Myometrial cell (primary cell): ENCODE data around the gene BCAS1. TPM values are rescaled to one million over a fixed set of nuclear protein-coding genes. Genes with fewer than 3 reads are reported as not detected.

Experiments
- total RNA-seq: library from RNA; depleted of rRNA; stranded (reverse); fragments of >200 nt; gene quantifications from 2 replicates; pipeline ENCODE4 v1.2.3, GENCODE V29; 2015

The BCAS1 gene, protein sequence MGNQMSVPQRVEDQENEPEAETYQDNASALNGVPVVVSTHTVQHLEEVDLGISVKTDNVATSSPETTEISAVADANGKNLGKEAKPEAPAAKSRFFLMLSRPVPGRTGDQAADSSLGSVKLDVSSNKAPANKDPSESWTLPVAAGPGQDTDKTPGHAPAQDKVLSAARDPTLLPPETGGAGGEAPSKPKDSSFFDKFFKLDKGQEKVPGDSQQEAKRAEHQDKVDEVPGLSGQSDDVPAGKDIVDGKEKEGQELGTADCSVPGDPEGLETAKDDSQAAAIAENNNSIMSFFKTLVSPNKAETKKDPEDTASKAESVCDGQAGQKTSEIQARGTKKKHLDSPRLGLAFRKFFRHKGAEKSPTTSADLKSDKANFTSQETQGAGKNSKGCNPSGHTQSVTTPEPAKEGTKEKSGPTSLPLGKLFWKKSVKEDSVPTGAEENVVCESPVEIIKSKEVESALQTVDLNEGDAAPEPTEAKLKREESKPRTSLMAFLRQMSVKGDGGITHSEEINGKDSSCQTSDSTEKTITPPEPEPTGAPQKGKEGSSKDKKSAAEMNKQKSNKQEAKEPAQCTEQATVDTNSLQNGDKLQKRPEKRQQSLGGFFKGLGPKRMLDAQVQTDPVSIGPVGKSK
- not detected in 2 replicates for total RNA-seq

DNA sequence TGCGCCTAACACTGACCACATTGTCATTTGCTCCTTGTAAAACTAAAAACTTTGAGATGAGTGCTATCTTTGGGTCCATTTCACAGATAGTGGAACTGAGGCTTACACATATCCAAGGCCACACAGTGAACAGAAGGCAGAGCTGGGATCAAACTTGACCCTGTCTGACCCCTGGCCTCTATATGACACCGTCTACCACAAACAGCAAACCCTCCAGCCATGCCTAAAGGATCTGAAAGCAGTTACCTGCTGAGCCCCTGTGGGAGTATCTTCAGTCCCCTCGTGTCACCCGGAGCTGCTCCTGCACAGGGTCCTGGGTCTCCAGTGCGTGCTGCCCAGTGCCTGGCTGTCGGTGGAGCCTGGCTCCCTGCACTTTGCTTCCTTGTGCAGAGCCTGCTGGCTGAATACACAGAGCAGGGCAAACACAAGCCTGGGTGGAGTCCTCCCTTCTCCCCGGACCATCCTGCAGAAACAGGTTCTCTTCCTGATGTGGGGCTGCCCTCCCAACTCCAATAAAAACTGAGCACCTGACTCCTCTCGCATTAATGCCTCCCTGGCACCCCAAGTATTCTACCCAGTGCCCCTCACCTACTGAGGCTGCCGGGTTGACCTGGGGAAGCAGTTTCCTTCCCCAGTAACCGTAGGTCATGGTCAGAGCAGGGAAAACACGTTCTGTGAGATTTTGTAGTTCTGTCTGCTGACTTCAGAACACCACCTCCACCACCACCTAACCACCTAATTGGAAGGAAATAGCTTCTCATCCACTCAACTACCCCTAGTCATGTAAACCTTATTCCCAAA, at the start of gene BCAS1:
TSS of gene BCAS1 (minus strand) at position 408 of the 801 bp plus-strand sequence. CDS start 11,876 bp downstream, outside the sequence.

Other genes starting within 250 kb of the BCAS1 start
- gene CYP24A1, start 103.4 kb upstream of the BCAS1 start, total RNA-seq = not detected in 2 replicates
- gene PFDN4, start 137.5 kb upstream of the BCAS1 start, total RNA-seq = 33.7 and 57.2 TPM in 2 replicates